Measurements from ENCODE around the gene GLCCI1.

Gene GLCCI1

GRCh38 chr7:8084836-8085235, 116.2 kb downstream of the GLCCI1 start:
- no peak overlapping the region for H3K56ac ChIP-seq (ENCODE audit: low read length)
- no peaks in the 10 kb centered on the region for H3K36me3 ChIP-seq (ENCODE audit: control insufficient read depth, insufficient read depth, low read length)
- no peak overlapping the region for H3K9ac ChIP-seq (ENCODE audit: low read length)
- H2AK5ac ChIP-seq (ENCODE audit: low read length) = no peak overlapping the region
- no peak overlapping the region for H3K4ac ChIP-seq (ENCODE audit: low read depth, low read length)
- H3K79me2 ChIP-seq (ENCODE audit: control insufficient read depth, insufficient read depth, low read length) = no peaks in the 10 kb centered on the region
- no peak overlapping the region for H3K4me2 ChIP-seq (ENCODE audit: low read length)
- H3K79me1 ChIP-seq (ENCODE audit: low read length) = no peaks in the 10 kb centered on the region
- H2BK15ac ChIP-seq (replicated peaks; ENCODE audit: low read depth) = no peak overlapping the region
- no peak overlapping the region for H4K5ac ChIP-seq (ENCODE audit: low read length)
- WGBS (ENCODE audit: extremely low coverage, insufficient coverage, low lambda C conversion rate) = no CpG with 5 or more reads among the region's 5 CpGs
- H2BK120ac ChIP-seq (ENCODE audit: low read depth, low read length) = no peak overlapping the region
- no peak for DNase-seq
- no peak overlapping the region for H3K18ac ChIP-seq (ENCODE audit: low read length)
- H3K27ac ChIP-seq (ENCODE audit: low read depth, low read length) = no peak overlapping the region
- no peaks in the 10 kb centered on the region for H3K4me1 ChIP-seq (ENCODE audit: control insufficient read depth, low read depth, low read length)
- no peak overlapping the region for H3K4me3 ChIP-seq (ENCODE audit: low read length)
- no peak overlapping the region for H4K8ac ChIP-seq (ENCODE audit: low read depth, low read length)
- H3K23ac ChIP-seq (ENCODE audit: low read length) = no peak overlapping the region
- H2BK5ac ChIP-seq (ENCODE audit: low read length) = no peak overlapping the region
- H3K27me3 ChIP-seq (ENCODE audit: insufficient read depth, low read length, poor library complexity) = no peaks in the 10 kb centered on the region

GRCh38 chr7:8085420-8085819, 116.8 kb downstream of the GLCCI1 start:
- no peak overlapping the region for H2BK15ac ChIP-seq (replicated peaks; ENCODE audit: low read depth)
- H2AK5ac ChIP-seq (ENCODE audit: low read length) = no peak overlapping the region
- no peaks in the 10 kb centered on the region for H3K79me1 ChIP-seq (ENCODE audit: low read length)
- H3K23ac ChIP-seq (ENCODE audit: low read length) = no peak overlapping the region
- no peak for DNase-seq
- H3K56ac ChIP-seq (ENCODE audit: low read length) = no peak overlapping the region
- H3K4me2 ChIP-seq (ENCODE audit: low read length) = no peak overlapping the region
- H3K18ac ChIP-seq (ENCODE audit: low read length) = no peak overlapping the region
- H3K79me2 ChIP-seq (ENCODE audit: control insufficient read depth, insufficient read depth, low read length) = no peaks in the 10 kb centered on the region
- H2BK120ac ChIP-seq (ENCODE audit: low read depth, low read length) = no peak overlapping the region
- H3K9ac ChIP-seq (ENCODE audit: low read length) = no peak overlapping the region
- no peaks in the 10 kb centered on the region for H3K27me3 ChIP-seq (ENCODE audit: insufficient read depth, low read length, poor library complexity)
- H4K5ac ChIP-seq (ENCODE audit: low read length) = no peak overlapping the region
- H3K27ac ChIP-seq (ENCODE audit: low read depth, low read length) = no peak overlapping the region
- H3K36me3 ChIP-seq (ENCODE audit: control insufficient read depth, insufficient read depth, low read length) = no peaks in the 10 kb centered on the region
- no peak overlapping the region for H3K4ac ChIP-seq (ENCODE audit: low read depth, low read length)
- WGBS (ENCODE audit: extremely low coverage, insufficient coverage, low lambda C conversion rate) = no CpG with 5 or more reads among the region's 3 CpGs
- no peak overlapping the region for H3K4me3 ChIP-seq (ENCODE audit: low read length)
- no peak overlapping the region for H4K8ac ChIP-seq (ENCODE audit: low read depth, low read length)
- H2BK5ac ChIP-seq (ENCODE audit: low read length) = no peak overlapping the region
- no peaks in the 10 kb centered on the region for H3K4me1 ChIP-seq (ENCODE audit: control insufficient read depth, low read depth, low read length)

GRCh38 chr7:8086239-8086638, 117.6 kb downstream of the GLCCI1 start:
- H3K36me3 ChIP-seq (ENCODE audit: control insufficient read depth, insufficient read depth, low read length) = no peaks in the 10 kb centered on the region
- no peak overlapping the region for H3K4me3 ChIP-seq (ENCODE audit: low read length)
- no peak overlapping the region for H2BK15ac ChIP-seq (replicated peaks; ENCODE audit: low read depth)
- H2BK5ac ChIP-seq (ENCODE audit: low read length) = no peak overlapping the region
- no peaks in the 10 kb centered on the region for H3K79me2 ChIP-seq (ENCODE audit: control insufficient read depth, insufficient read depth, low read length)
- no peak overlapping the region for H2BK120ac ChIP-seq (ENCODE audit: low read depth, low read length)
- H3K23ac ChIP-seq (ENCODE audit: low read length) = no peak overlapping the region
- no peak for DNase-seq
- H3K18ac ChIP-seq (ENCODE audit: low read length) = no peak overlapping the region
- no peak overlapping the region for H2AK5ac ChIP-seq (ENCODE audit: low read length)
- H4K5ac ChIP-seq (ENCODE audit: low read length) = no peak overlapping the region
- H3K79me1 ChIP-seq (ENCODE audit: low read length) = no peaks in the 10 kb centered on the region
- no peak overlapping the region for H3K9ac ChIP-seq (ENCODE audit: low read length)
- no peak overlapping the region for H4K8ac ChIP-seq (ENCODE audit: low read depth, low read length)
- no peaks in the 10 kb centered on the region for H3K27me3 ChIP-seq (ENCODE audit: insufficient read depth, low read length, poor library complexity)
- H3K27ac ChIP-seq (ENCODE audit: low read depth, low read length) = no peak overlapping the region
- no peak overlapping the region for H3K4me2 ChIP-seq (ENCODE audit: low read length)
- H3K4me1 ChIP-seq (ENCODE audit: control insufficient read depth, low read depth, low read length) = no peaks in the 10 kb centered on the region
- no CpG with 5 or more reads among the region's 6 CpGs for WGBS (ENCODE audit: extremely low coverage, insufficient coverage, low lambda C conversion rate)
- H3K4ac ChIP-seq (ENCODE audit: low read depth, low read length) = no peak overlapping the region
- no peak overlapping the region for H3K56ac ChIP-seq (ENCODE audit: low read length)

GRCh38 chr7:8089036-8089780, 120.6 kb downstream of the GLCCI1 start:
- Histone ChIP-seq H3K4me1 (ENCODE audit: control insufficient read depth, low read depth, low read length) (no peaks in the 10 kb centered on the region), H4K8ac (ENCODE audit: low read depth, low read length) (no peak overlapping the region), H3K27ac (ENCODE audit: low read depth, low read length) (no peak overlapping the region), H2AK5ac (ENCODE audit: low read length) (no peak overlapping the region), H3K79me2 (ENCODE audit: control insufficient read depth, insufficient read depth, low read length) (no peaks in the 10 kb centered on the region), H3K9ac (ENCODE audit: low read length) (no peak overlapping the region), H3K56ac (ENCODE audit: low read length) (no peak overlapping the region), H3K36me3 (ENCODE audit: control insufficient read depth, insufficient read depth, low read length) (no peaks in the 10 kb centered on the region), H3K27me3 (ENCODE audit: insufficient read depth, low read length, poor library complexity) (no peaks in the 10 kb centered on the region), H2BK5ac (ENCODE audit: low read length) (no peak overlapping the region), H3K18ac (ENCODE audit: low read length) (no peak overlapping the region), H3K4me2 (ENCODE audit: low read length) (no peak overlapping the region), H4K5ac (ENCODE audit: low read length) (no peak overlapping the region), H3K79me1 (ENCODE audit: low read length) (no peaks in the 10 kb centered on the region), H3K4me3 (ENCODE audit: low read length) (no peak overlapping the region), H2BK15ac (replicated peaks; ENCODE audit: low read depth) (no peak overlapping the region), H3K23ac (ENCODE audit: low read length) (no peak overlapping the region), H2BK120ac (ENCODE audit: low read depth, low read length) (no peak overlapping the region), H3K4ac (ENCODE audit: low read depth, low read length) (no peak overlapping the region)
- no CpG with 5 or more reads among the region's 6 CpGs for WGBS (ENCODE audit: extremely low coverage, insufficient coverage, low lambda C conversion rate)
- DNase-seq = no peak

GRCh38 chr7:8092140-8092539, 123.5 kb downstream of the GLCCI1 start:
- Histone ChIP-seq H3K18ac (ENCODE audit: low read length) (no peak overlapping the region), H2BK5ac (ENCODE audit: low read length) (no peak overlapping the region), H3K27me3 (ENCODE audit: insufficient read depth, low read length, poor library complexity) (no peaks in the 10 kb centered on the region), H2BK15ac (replicated peaks; ENCODE audit: low read depth) (no peak overlapping the region), H3K79me2 (ENCODE audit: control insufficient read depth, insufficient read depth, low read length) (no peaks in the 10 kb centered on the region), H3K4me1 (ENCODE audit: control insufficient read depth, low read depth, low read length) (no peaks in the 10 kb centered on the region), H3K79me1 (ENCODE audit: low read length) (no peaks in the 10 kb centered on the region), H3K4me3 (ENCODE audit: low read length) (no peak overlapping the region), H3K27ac (ENCODE audit: low read depth, low read length) (no peak overlapping the region), H3K36me3 (ENCODE audit: control insufficient read depth, insufficient read depth, low read length) (no peaks in the 10 kb centered on the region), H4K5ac (ENCODE audit: low read length) (no peak overlapping the region), H2BK120ac (ENCODE audit: low read depth, low read length) (no peak overlapping the region), H3K4ac (ENCODE audit: low read depth, low read length) (no peak overlapping the region), H3K9ac (ENCODE audit: low read length) (no peak overlapping the region), H3K56ac (ENCODE audit: low read length) (no peak overlapping the region), H3K4me2 (ENCODE audit: low read length) (no peak overlapping the region), H3K23ac (ENCODE audit: low read length) (no peak overlapping the region), H2AK5ac (ENCODE audit: low read length) (no peak overlapping the region), H4K8ac (ENCODE audit: low read depth, low read length) (no peak overlapping the region)
- no CpG with 5 or more reads among the region's 2 CpGs for WGBS (ENCODE audit: extremely low coverage, insufficient coverage, low lambda C conversion rate)
- no peak for DNase-seq

Data from mesendoderm (in vitro differentiated cells).